ENCODE measurements around the gene MS4A13.

The MS4A13 gene

GRCh38 chr11:60485987-60486386 is 29.2 kb upstream of the MS4A13 start:
- Histone ChIP-seq H3K27ac (replicated peaks) (no peak overlapping the region), H3K27me3 (ENCODE audit: insufficient read depth, poor library complexity, severe bottlenecking) (no peaks in the 10 kb centered on the region), H3K4me3 (replicated peaks; ENCODE audit: insufficient read depth, low read length) (no peak overlapping the region)
- peak in 1 of 2 experiments; percentile 55 for DNase-seq (ENCODE audit: low read depth in 1 of 2, low spot score in 1 of 2)
- TF ChIP-seq, protein P1, sequence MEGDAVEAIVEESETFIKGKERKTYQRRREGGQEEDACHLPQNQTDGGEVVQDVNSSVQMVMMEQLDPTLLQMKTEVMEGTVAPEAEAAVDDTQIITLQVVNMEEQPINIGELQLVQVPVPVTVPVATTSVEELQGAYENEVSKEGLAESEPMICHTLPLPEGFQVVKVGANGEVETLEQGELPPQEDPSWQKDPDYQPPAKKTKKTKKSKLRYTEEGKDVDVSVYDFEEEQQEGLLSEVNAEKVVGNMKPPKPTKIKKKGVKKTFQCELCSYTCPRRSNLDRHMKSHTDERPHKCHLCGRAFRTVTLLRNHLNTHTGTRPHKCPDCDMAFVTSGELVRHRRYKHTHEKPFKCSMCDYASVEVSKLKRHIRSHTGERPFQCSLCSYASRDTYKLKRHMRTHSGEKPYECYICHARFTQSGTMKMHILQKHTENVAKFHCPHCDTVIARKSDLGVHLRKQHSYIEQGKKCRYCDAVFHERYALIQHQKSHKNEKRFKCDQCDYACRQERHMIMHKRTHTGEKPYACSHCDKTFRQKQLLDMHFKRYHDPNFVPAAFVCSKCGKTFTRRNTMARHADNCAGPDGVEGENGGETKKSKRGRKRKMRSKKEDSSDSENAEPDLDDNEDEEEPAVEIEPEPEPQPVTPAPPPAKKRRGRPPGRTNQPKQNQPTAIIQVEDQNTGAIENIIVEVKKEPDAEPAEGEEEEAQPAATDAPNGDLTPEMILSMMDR (IDR thresholded peaks at IDR 0.05; ENCODE audit: insufficient read depth, low read length): no peak
- TF ChIP-seq SPI1 (IDR thresholded peaks at IDR 0.05; ENCODE audit: borderline replicate concordance, low read depth) (no peak), POLR2AphosphoS5 (IDR thresholded peaks at IDR 0.05; ENCODE audit: low read depth) (no peak), REST (IDR thresholded peaks at IDR 0.05; ENCODE audit: insufficient replicate concordance, low read depth) (no peak), GABPA (IDR thresholded peaks at IDR 0.05; ENCODE audit: low read depth) (no peak)

DNA sequence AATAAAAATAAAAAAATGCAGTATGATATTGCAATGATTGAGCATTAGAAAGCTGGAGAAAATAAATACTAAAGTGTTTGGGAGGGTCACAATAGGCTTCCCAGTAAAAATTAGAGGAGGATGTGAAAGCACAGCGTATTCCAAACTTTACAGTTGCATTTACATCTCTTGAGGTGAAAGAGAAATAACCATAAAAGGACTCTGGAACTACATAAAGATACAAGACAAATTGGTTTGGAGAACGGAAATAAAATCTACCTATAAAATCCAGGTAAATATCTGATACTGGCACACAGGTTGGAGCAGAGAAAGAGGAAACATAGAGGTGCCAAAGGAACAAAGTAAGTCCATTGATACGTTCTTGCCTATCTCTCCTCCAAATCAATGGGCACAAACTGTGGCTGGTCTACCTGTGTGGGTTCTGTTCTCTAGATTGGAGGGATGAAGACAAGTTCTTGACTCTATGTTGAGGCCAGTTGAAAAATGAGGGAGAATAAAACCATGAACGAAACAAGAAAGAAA is 22.6 kb upstream of the MS4A13 start, which contains the start of gene MS4A12:
TSS of gene MS4A12 (plus strand) at position 291 of the 522 bp plus-strand sequence. CDS start 4,541 bp downstream, outside the sequence.
- Histone ChIP-seq H3K27ac (replicated peaks) (no peak within 1 kb of the TSS), H3K27me3 (ENCODE audit: insufficient read depth, poor library complexity, severe bottlenecking) (no peaks in the 10 kb centered on the region), H3K4me3 (replicated peaks; ENCODE audit: insufficient read depth, low read length) (no peak within 1 kb of the TSS)
- no peak for DNase-seq (ENCODE audit: low read depth in 1 of 2, low spot score in 1 of 2)
- TF ChIP-seq SPI1 (IDR thresholded peaks at IDR 0.05; ENCODE audit: borderline replicate concordance, low read depth) (no peak), REST (IDR thresholded peaks at IDR 0.05; ENCODE audit: insufficient replicate concordance, low read depth) (no peak), GABPA (IDR thresholded peaks at IDR 0.05; ENCODE audit: low read depth) (no peak), POLR2AphosphoS5 (IDR thresholded peaks at IDR 0.05; ENCODE audit: low read depth) (no peak)
- TF ChIP-seq, protein P1 (IDR thresholded peaks at IDR 0.05; ENCODE audit: insufficient read depth, low read length): no peak

GRCh38 chr11:60493454-60493853 is 21.7 kb upstream of the MS4A13 start:
- TF ChIP-seq GABPA (IDR thresholded peaks at IDR 0.05; ENCODE audit: low read depth) (no peak), SPI1 (IDR thresholded peaks at IDR 0.05; ENCODE audit: borderline replicate concordance, low read depth) (no peak), REST (IDR thresholded peaks at IDR 0.05; ENCODE audit: insufficient replicate concordance, low read depth) (no peak), POLR2AphosphoS5 (IDR thresholded peaks at IDR 0.05; ENCODE audit: low read depth) (no peak)
- TF ChIP-seq, protein P1 (IDR thresholded peaks at IDR 0.05; ENCODE audit: insufficient read depth, low read length): no peak
- Histone ChIP-seq H3K27me3 (ENCODE audit: insufficient read depth, poor library complexity, severe bottlenecking) (no peaks in the 10 kb centered on the region), H3K4me3 (replicated peaks; ENCODE audit: insufficient read depth, low read length) (no peak overlapping the region), H3K27ac (replicated peaks) (no peak overlapping the region)
- DNase-seq (ENCODE audit: low read depth in 1 of 2, low spot score in 1 of 2): no peak
